Liver (tissue), 3 donors: Measurements from ENCODE around the gene TEX2.

Experiments used
- EGR1 ChIP-seq, 2 donors: IDR thresholded peaks; 2 replicates each; pipeline ENCODE4 v1.6.1; 2016 to 2018; ENCODE audit warnings: antibody characterized with exemption in 2 of 2, low read depth in 2 of 2
- FOXA1 ChIP-seq: IDR thresholded peaks from 2 replicates; pipeline ENCODE4 v1.6.1; 2016; ENCODE audit warnings: antibody characterized with exemption
- GABPA ChIP-seq, 2 donors: IDR thresholded peaks in 1 of 2; conservative IDR thresholded peaks in 1 of 2; 2 replicates each; pipeline ENCODE4 v1.6.1; 2016; ENCODE audit warnings: antibody characterized with exemption in 2 of 2, mild to moderate bottlenecking in 1 of 2, moderate library complexity in 1 of 2
- HNF4A ChIP-seq, 2 donors: conservative IDR thresholded peaks; 2 replicates each; pipeline ENCODE4 v1.6.1; 2016; ENCODE audit warnings: antibody characterized with exemption in 2 of 2, mild to moderate bottlenecking in 2 of 2
- JUND ChIP-seq, 2 donors: IDR thresholded peaks; 2 replicates each; pipeline ENCODE4 v1.6.1; 2016; ENCODE audit warnings: antibody characterized with exemption in 2 of 2
- RAD21 ChIP-seq, 2 donors: IDR thresholded peaks; 2 replicates each; pipeline ENCODE4 v1.6.1; 2016; ENCODE audit warnings: antibody characterized with exemption in 2 of 2, mild to moderate bottlenecking in 2 of 2
- RXRA ChIP-seq, 2 donors: IDR thresholded peaks; 2 replicates each; pipeline ENCODE4 v1.6.1; 2017 to 2018; ENCODE audit warnings: antibody characterized with exemption in 2 of 2, mild to moderate bottlenecking in 1 of 2
- SP1 ChIP-seq: IDR thresholded peaks from 2 replicates; pipeline ENCODE4 v1.6.1; 2018; ENCODE audit warnings: antibody characterized with exemption, mild to moderate bottlenecking
- TAF1 ChIP-seq: conservative IDR thresholded peaks from 2 replicates; pipeline ENCODE4 v1.6.1; 2016; ENCODE audit warnings: antibody characterized with exemption, mild to moderate bottlenecking
- YY1 ChIP-seq: IDR thresholded peaks from 2 replicates; pipeline ENCODE4 v1.6.1; 2016; ENCODE audit warnings: antibody characterized with exemption, mild to moderate bottlenecking
- TF ChIP-seq, protein P1 (sequence below): fragments of 150-350 bp; IDR thresholded peaks from 2 replicates; pipeline ENCODE4 v1.5.1; 2017; ENCODE audit warnings: improper control_type of control experiment, low read depth, low read length; ENCODE audit not compliant: missing input control
- TF ChIP-seq, protein P2 (sequence below): IDR thresholded peaks from 2 replicates; pipeline ENCODE4 v1.6.1; 2016; ENCODE audit warnings: antibody characterized with exemption
- TF ChIP-seq, protein P3 (sequence below): IDR thresholded peaks from 2 replicates; pipeline ENCODE4 v1.6.1; 2016; ENCODE audit warnings: antibody characterized with exemption
- TF ChIP-seq, protein P4 (sequence below): IDR thresholded peaks from 2 replicates; pipeline ENCODE4 v1.6.1; 2016; ENCODE audit warnings: antibody characterized with exemption, mild to moderate bottlenecking
- donor health status: healthy.
- donor health status: healthy.

DNA sequence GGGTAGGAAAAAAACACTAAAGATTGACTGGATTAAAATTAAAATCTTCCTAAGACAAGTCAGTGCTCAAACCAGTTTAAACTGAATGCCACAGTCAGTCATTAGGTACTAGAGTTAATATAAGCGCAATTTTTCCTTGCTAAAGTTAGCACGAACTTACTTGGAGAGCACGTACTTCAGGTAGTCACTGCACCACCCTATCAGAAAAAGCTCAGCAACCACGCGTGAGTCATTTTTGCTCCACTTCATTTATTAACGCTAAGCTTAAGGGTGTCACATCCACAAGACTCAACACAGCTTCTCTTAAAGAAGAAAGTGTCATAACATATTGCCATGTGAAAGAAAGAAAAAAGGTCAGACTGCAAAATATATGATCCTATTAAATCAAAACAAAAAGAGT, 53.1 kb downstream of the TEX2 start:
- TF ChIP-seq, protein P1, sequence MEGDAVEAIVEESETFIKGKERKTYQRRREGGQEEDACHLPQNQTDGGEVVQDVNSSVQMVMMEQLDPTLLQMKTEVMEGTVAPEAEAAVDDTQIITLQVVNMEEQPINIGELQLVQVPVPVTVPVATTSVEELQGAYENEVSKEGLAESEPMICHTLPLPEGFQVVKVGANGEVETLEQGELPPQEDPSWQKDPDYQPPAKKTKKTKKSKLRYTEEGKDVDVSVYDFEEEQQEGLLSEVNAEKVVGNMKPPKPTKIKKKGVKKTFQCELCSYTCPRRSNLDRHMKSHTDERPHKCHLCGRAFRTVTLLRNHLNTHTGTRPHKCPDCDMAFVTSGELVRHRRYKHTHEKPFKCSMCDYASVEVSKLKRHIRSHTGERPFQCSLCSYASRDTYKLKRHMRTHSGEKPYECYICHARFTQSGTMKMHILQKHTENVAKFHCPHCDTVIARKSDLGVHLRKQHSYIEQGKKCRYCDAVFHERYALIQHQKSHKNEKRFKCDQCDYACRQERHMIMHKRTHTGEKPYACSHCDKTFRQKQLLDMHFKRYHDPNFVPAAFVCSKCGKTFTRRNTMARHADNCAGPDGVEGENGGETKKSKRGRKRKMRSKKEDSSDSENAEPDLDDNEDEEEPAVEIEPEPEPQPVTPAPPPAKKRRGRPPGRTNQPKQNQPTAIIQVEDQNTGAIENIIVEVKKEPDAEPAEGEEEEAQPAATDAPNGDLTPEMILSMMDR, result no peak
- TF ChIP-seq SP1 (no peak), JUND (IDR thresholded peaks at IDR 0.05) (no peak), GABPA (IDR thresholded peaks at IDR 0.05 in 1 of 2, conservative IDR thresholded peaks at IDR 0.05 in 1 of 2) (no peak), EGR1 (IDR thresholded peaks at IDR 0.05; ENCODE audit: low read depth in 2 of 2) (no peak), YY1 (no peak), TAF1 (no peak), RAD21 (IDR thresholded peaks at IDR 0.05) (no peak), RXRA (IDR thresholded peaks at IDR 0.05) (no peak), HNF4A (conservative IDR thresholded peaks at IDR 0.05) (no peak), FOXA1 (no peak)
- TF ChIP-seq, protein P2, sequence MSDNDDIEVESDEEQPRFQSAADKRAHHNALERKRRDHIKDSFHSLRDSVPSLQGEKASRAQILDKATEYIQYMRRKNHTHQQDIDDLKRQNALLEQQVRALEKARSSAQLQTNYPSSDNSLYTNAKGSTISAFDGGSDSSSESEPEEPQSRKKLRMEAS, result no peak
- TF ChIP-seq, protein P3, sequence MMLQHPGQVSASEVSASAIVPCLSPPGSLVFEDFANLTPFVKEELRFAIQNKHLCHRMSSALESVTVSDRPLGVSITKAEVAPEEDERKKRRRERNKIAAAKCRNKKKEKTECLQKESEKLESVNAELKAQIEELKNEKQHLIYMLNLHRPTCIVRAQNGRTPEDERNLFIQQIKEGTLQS, result no peak
- TF ChIP-seq, protein P4, sequence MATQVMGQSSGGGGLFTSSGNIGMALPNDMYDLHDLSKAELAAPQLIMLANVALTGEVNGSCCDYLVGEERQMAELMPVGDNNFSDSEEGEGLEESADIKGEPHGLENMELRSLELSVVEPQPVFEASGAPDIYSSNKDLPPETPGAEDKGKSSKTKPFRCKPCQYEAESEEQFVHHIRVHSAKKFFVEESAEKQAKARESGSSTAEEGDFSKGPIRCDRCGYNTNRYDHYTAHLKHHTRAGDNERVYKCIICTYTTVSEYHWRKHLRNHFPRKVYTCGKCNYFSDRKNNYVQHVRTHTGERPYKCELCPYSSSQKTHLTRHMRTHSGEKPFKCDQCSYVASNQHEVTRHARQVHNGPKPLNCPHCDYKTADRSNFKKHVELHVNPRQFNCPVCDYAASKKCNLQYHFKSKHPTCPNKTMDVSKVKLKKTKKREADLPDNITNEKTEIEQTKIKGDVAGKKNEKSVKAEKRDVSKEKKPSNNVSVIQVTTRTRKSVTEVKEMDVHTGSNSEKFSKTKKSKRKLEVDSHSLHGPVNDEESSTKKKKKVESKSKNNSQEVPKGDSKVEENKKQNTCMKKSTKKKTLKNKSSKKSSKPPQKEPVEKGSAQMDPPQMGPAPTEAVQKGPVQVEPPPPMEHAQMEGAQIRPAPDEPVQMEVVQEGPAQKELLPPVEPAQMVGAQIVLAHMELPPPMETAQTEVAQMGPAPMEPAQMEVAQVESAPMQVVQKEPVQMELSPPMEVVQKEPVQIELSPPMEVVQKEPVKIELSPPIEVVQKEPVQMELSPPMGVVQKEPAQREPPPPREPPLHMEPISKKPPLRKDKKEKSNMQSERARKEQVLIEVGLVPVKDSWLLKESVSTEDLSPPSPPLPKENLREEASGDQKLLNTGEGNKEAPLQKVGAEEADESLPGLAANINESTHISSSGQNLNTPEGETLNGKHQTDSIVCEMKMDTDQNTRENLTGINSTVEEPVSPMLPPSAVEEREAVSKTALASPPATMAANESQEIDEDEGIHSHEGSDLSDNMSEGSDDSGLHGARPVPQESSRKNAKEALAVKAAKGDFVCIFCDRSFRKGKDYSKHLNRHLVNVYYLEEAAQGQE, result no peak
